HCT116 (cell line): ENCODE data around the gene FGF7. TPM values are rescaled to one million over a fixed set of nuclear protein-coding genes. Genes with fewer than 3 reads are reported as not detected.

Experiments
- ATAC-seq: fragments of 200-7000 bp; cut with Tn5 transposase; 2 replicates; pipeline ENCODE4 v1.9.1; 2020; ENCODE audit warnings: mild to moderate bottlenecking, moderate library complexity
- BruUV-seq: library from RNA; stranded (reverse); fragments of 400-500 nt; replicated peaks from 2 replicates; lab custom pipeline; 2021; lab: Mats Ljungman, UMichigan
- CTCF ChIA-PET: fragments of 300-600 bp; sonication (Branson Sonifier 250); formaldehyde crosslinking; loops from one replicate; lab custom pipeline; 2021; ENCODE audit warnings: antibody characterized with exemption; lab: Charles Lee
- POLR2A ChIA-PET: fragments of 300-600, 350-600 bp; sonication (Branson Sonifier 250); formaldehyde crosslinking; loops from one replicate; lab custom pipeline; 2021; ENCODE audit warnings: antibody characterized with exemption; lab: Charles Lee
- RAD21 ChIA-PET, 2 experiments: fragments of 300-600 bp; sonication (Branson Sonifier 250); formaldehyde crosslinking; loops; one replicate each; lab custom pipeline; 2023; ENCODE audit warnings: low total read pairs in 2 of 2; ENCODE audit not compliant: uncharacterized antibody in 2 of 2, unreplicated experiment in 2 of 2, low non-redundant PET in 1 of 2; lab: Charles Lee
- DNase-seq: peaks from one replicate; pipeline ENCODE4 v3.0.0-alpha.2; 2010; ENCODE audit warnings: low read depth, low spot score
- H2AFZ ChIP-seq: fragments of 200-600 bp; shearing (Covaris generic), sonication (generic); 2 replicates; pipeline ENCODE4 v1.6.1; 2017; ENCODE audit warnings: low read depth, mixed run types, mixed read lengths, antibody characterized with exemption, low read length; ENCODE audit not compliant: poor library complexity, severe bottlenecking
- H3K27ac ChIP-seq: 2 replicates; pipeline ENCODE4 v1.5.1; 2012; ENCODE audit warnings: low read depth, low read length
- H3K27me3 ChIP-seq: fragments of 200-600 bp; sonication (generic); 2 replicates; pipeline ENCODE4 v1.6.1; 2016; ENCODE audit warnings: mixed run types, low read length, mixed read lengths; ENCODE audit not compliant: insufficient read depth
- H3K36me3 ChIP-seq, 2 experiments: fragments of 200-500 bp in 1 of 2; fragments of 200-600 bp in 1 of 2; sonication (Bioruptor generic) in 1 of 2; sonication (generic) in 1 of 2; 2 replicates each; pipeline versions ENCODE4 v1.5.1 to v1.6.1; 2014 to 2016; ENCODE audit warnings: low read length in 2 of 2, inconsistent platforms in 1 of 2, mixed read lengths in 1 of 2, mixed run types in 1 of 2; ENCODE audit not compliant: insufficient read depth in 2 of 2, control insufficient read depth in 1 of 2
- H3K4me1 ChIP-seq, 2 experiments: fragments of 200-600 bp in 1 of 2; sonication (generic) in 1 of 2; 2 replicates each; pipeline versions ENCODE4 v1.5.1 to v1.6.1; 2012 to 2017; ENCODE audit warnings: low read length in 2 of 2, inconsistent platforms in 1 of 2, mild to moderate bottlenecking in 1 of 2, mixed read lengths in 1 of 2, mixed run types in 1 of 2, moderate library complexity in 1 of 2; ENCODE audit not compliant: insufficient read depth in 2 of 2, control insufficient read depth in 1 of 2
- H3K4me2 ChIP-seq: fragments of 200-600 bp; sonication (generic); 2 replicates; pipeline ENCODE4 v1.6.1; 2017; ENCODE audit warnings: mixed run types, low read length, mixed read lengths
- H3K4me3 ChIP-seq, 2 experiments: fragments of 200-600 bp in 1 of 2; sonication (generic) in 1 of 2; replicated peaks in 1 of 2; 2 replicates each; pipeline ENCODE4 v1.5.1; 2011 to 2016; ENCODE audit warnings: low read length in 2 of 2, control low read depth in 1 of 2, low read depth in 1 of 2, mild to moderate bottlenecking in 1 of 2, mixed read lengths in 1 of 2, mixed run types in 1 of 2
- H3K79me2 ChIP-seq: fragments of 200-600 bp; sonication (generic); 2 replicates; pipeline ENCODE4 v1.6.1; 2017; ENCODE audit warnings: mild to moderate bottlenecking, mixed run types, low read length, moderate library complexity, mixed read lengths; ENCODE audit not compliant: insufficient read depth
- H3K9ac ChIP-seq: fragments of 200-600 bp; sonication (generic); 2 replicates; pipeline ENCODE4 v1.6.1; 2016; ENCODE audit warnings: low read length, mixed read lengths
- H3K9me2 ChIP-seq: fragments of 200-600 bp; sonication (generic), shearing (Covaris generic); 2 replicates; pipeline ENCODE4 v1.6.1; 2017; ENCODE audit warnings: mixed run types, mild to moderate bottlenecking, moderate library complexity; ENCODE audit not compliant: insufficient read depth
- H3K9me3 ChIP-seq, 2 experiments: fragments of 200-500 bp in 1 of 2; fragments of 200-600 bp in 1 of 2; sonication (Bioruptor generic) in 1 of 2; sonication (generic) in 1 of 2; 2 replicates each; pipeline ENCODE4 v1.6.1; 2014 to 2017; ENCODE audit warnings: low read length in 2 of 2, mixed read lengths in 2 of 2, inconsistent platforms in 1 of 2, low read depth in 1 of 2, mild to moderate bottlenecking in 1 of 2, mixed run types in 1 of 2, moderate library complexity in 1 of 2; ENCODE audit not compliant: control insufficient read depth in 1 of 2, insufficient read depth in 1 of 2
- H4K20me1 ChIP-seq: fragments of 200-600 bp; sonication (generic), shearing (Covaris generic); 2 replicates; pipeline ENCODE4 v1.6.1; 2017; ENCODE audit warnings: mixed run types, mild to moderate bottlenecking, moderate library complexity; ENCODE audit not compliant: insufficient read depth
- CBX3 ChIP-seq: IDR thresholded peaks from 2 replicates; pipeline ENCODE4 v1.6.1; 2012; ENCODE audit warnings: low read depth
- CEBPB ChIP-seq: IDR thresholded peaks from 2 replicates; pipeline ENCODE4 v1.6.1; 2012; ENCODE audit warnings: low read depth
- CTCF ChIP-seq, 3 experiments: fragments of 200-600 bp in 1 of 3; sonication (generic) in 1 of 3; IDR thresholded peaks in 2 of 3; conservative IDR thresholded peaks in 1 of 3; 2 replicates each; pipeline ENCODE4 v1.5.1; 2012 to 2017; ENCODE audit warnings: low read depth in 2 of 3, low read length in 2 of 3, antibody characterized with exemption in 1 of 3, borderline replicate concordance in 1 of 3, control low read depth in 1 of 3, mild to moderate bottlenecking in 1 of 3, mixed read lengths in 1 of 3, mixed run types in 1 of 3, moderate library complexity in 1 of 3; ENCODE audit not compliant: insufficient read depth in 1 of 3
- ELF1 ChIP-seq: IDR thresholded peaks from 2 replicates; pipeline ENCODE4 v1.6.1; 2012; ENCODE audit warnings: low read depth, borderline replicate concordance
- EZH2 ChIP-seq: fragments of 200-600 bp; sonication (generic); IDR thresholded peaks from 2 replicates; pipeline ENCODE4 v1.6.1; 2017; ENCODE audit warnings: antibody characterized with exemption, mixed run types
- EZH2phosphoT487 ChIP-seq: fragments of 200-600 bp; IDR thresholded peaks from 2 replicates; pipeline ENCODE4 v1.6.1; 2018; ENCODE audit warnings: antibody characterized with exemption, borderline replicate concordance
- FOSL1 ChIP-seq: IDR thresholded peaks from 2 replicates; pipeline ENCODE4 v1.6.1; 2012; ENCODE audit warnings: low read depth
- JUND ChIP-seq: IDR thresholded peaks from 2 replicates; pipeline ENCODE4 v1.6.1; 2012
- SIN3A ChIP-seq: IDR thresholded peaks from 2 replicates; pipeline ENCODE4 v1.6.1; 2012; ENCODE audit warnings: low read depth
- SP1 ChIP-seq: IDR thresholded peaks from 2 replicates; pipeline ENCODE4 v1.6.1; 2012; ENCODE audit warnings: low read depth
- SRF ChIP-seq: IDR thresholded peaks from 2 replicates; pipeline ENCODE4 v1.6.1; 2012; ENCODE audit warnings: low read depth
- YY1 ChIP-seq: IDR thresholded peaks from 2 replicates; pipeline ENCODE4 v1.6.1; 2011; ENCODE audit warnings: low read length, low read depth, moderate library complexity, mild to moderate bottlenecking; ENCODE audit not compliant: insufficient replicate concordance; ENCODE audit errors: extremely low read depth
- ZNF274 ChIP-seq: fragments of 200-500 bp; sonication (Bioruptor generic); IDR thresholded peaks from 2 replicates; pipeline ENCODE4 v1.6.1; 2014; ENCODE audit warnings: mild to moderate bottlenecking, low read depth, low read length, inconsistent platforms
- intact Hi-C: fragments of 100-400 bp; cut with micrococcal nuclease; formaldehyde crosslinking; loops from 2 replicates; pipeline ENCODE4 v1.10.0; 2022
- total RNA-seq: library from RNA; stranded (reverse); gene quantifications from one replicate; pipeline ENCODE4 v1.2.1, GENCODE V29; 2021; ENCODE audit not compliant: unreplicated experiment
- TF ChIP-seq, protein P1 (sequence below): IDR thresholded peaks from 2 replicates; pipeline ENCODE4 v1.6.1; 2012
- TF ChIP-seq, protein P2 (sequence below): IDR thresholded peaks from 2 replicates; pipeline ENCODE4 v1.6.1; 2012

FGF7 gene
- total RNA-seq, 1 experiment from 2014 or later, result 0.49 TPM

GRCh38 chr15:49383266-49383665 lies 39.8 kb upstream of the FGF7 start:
- H3K4me1 ChIP-seq, result no peaks in the 10 kb centered on the region
- no peak overlapping the region for H3K4me3 ChIP-seq
- no peak overlapping the region for H2AFZ ChIP-seq
- ATAC-seq (no peak), DNase-seq (no peak)
- no peak overlapping the region for H3K4me2 ChIP-seq
- no peaks in the 10 kb centered on the region for H3K9me3 ChIP-seq
- H3K27me3 ChIP-seq, result no peaks in the 10 kb centered on the region
- POLR2A ChIA-PET, result no interaction called here
- H3K36me3 ChIP-seq, result no peaks in the 10 kb centered on the region
- no peaks in the 10 kb centered on the region for H4K20me1 ChIP-seq
- no peak overlapping the region for H3K27ac ChIP-seq
- intact Hi-C loops, result no loop called here
- BruUV-seq, result no TSS peak
- CTCF ChIA-PET, result no interaction called here
- TF ChIP-seq SRF, result no peak
- TF ChIP-seq ELF1, result no peak
- TF ChIP-seq SIN3A, result no peak
- no peak for TF ChIP-seq YY1
- TF ChIP-seq EZH2phosphoT487, result no peak
- TF ChIP-seq EZH2, result no peak
- TF ChIP-seq ZNF274, result no peak
- TF ChIP-seq, protein P1, sequence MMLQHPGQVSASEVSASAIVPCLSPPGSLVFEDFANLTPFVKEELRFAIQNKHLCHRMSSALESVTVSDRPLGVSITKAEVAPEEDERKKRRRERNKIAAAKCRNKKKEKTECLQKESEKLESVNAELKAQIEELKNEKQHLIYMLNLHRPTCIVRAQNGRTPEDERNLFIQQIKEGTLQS, result no peak
- TF ChIP-seq CBX3, result no peak
- no peak for TF ChIP-seq SP1
- TF ChIP-seq FOSL1, result no peak
- no peak for TF ChIP-seq CEBPB
- TF ChIP-seq, protein P2, sequence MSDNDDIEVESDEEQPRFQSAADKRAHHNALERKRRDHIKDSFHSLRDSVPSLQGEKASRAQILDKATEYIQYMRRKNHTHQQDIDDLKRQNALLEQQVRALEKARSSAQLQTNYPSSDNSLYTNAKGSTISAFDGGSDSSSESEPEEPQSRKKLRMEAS, result no peak
- TF ChIP-seq JUND, result no peak
- TF ChIP-seq CTCF (IDR thresholded peaks at IDR 0.05 in 2 of 3, conservative IDR thresholded peaks at IDR 0.05 in 1 of 3; ENCODE audit: borderline replicate concordance in 1 of 3, insufficient read depth in 1 of 3, low read depth in 2 of 3, low read length in 2 of 3), result no peak
- no peak overlapping the region for H3K9ac ChIP-seq
- H3K9me2 ChIP-seq, result no peaks in the 10 kb centered on the region
- RAD21 ChIA-PET, result no interaction called here
- no peaks in the 10 kb centered on the region for H3K79me2 ChIP-seq
